22Rv1 (cell line): ENCODE measurements around the gene HSD17B10.

Experiments used
- CTCF ChIP-seq: fragments of 450-650 bp; IDR thresholded peaks from 2 replicates; pipeline ENCODE4 v1.5.1; 2017; ENCODE audit warnings: mild to moderate bottlenecking
- ZFX ChIP-seq: fragments of 450-650 bp; IDR thresholded peaks from 2 replicates; pipeline ENCODE4 v1.6.1; 2017; ENCODE audit warnings: antibody characterized with exemption, borderline replicate concordance

- TF ChIP-seq CTCF (no peak), ZFX (no peak)
Observed at GRCh38 chrX:53458082-53458481, 23.9 kb upstream of the HSD17B10 start.
